Activated naive CD4-positive, alpha-beta T cell (primary cell): ENCODE measurements around the gene ZNF532.
"Not testable (repeated sequence)": the region's sequence is repeated elsewhere in the genome, so short reads cannot be mapped to it uniquely, and the experiment has no call there.

ENCODE experiments used
- DNase-seq, 4 experiments: peaks; one replicate each; lab custom pipeline; 2025; lab: John Stamatoyannopoulos, UW

ZNF532 gene

GRCh38 chr18:58898010-58898799, 33.5 kb downstream of the ZNF532 start:
- DNase-seq: no peak

GRCh38 chr18:58900015-58900649, 35.5 kb downstream of the ZNF532 start:
- no peak for DNase-seq

GRCh38 chr18:58901143-58901542, 36.5 kb downstream of the ZNF532 start:
- DNase-seq: no peak

GRCh38 chr18:58901783-58902182, 37.1 kb downstream of the ZNF532 start:
- DNase-seq: no peak

- DNase-seq: no peak
Measured at GRCh38 chr18:58902961-58903360, 38.3 kb downstream of the ZNF532 start.

GRCh38 chr18:58903533-58903932, 38.9 kb downstream of the ZNF532 start:
- no peak for DNase-seq

GRCh38 chr18:58905777-58906428, 41.2 kb downstream of the ZNF532 start:
- no peak for DNase-seq

GRCh38 chr18:58908006-58908405, 43.3 kb downstream of the ZNF532 start:
- DNase-seq: no peak

GRCh38 chr18:58909521-58909920, 44.8 kb downstream of the ZNF532 start:
- no peak for DNase-seq

- DNase-seq: no peak
Measured at GRCh38 chr18:58911241-58911640, 46.6 kb downstream of the ZNF532 start.

GRCh38 chr18:58911766-58912165, 47.1 kb downstream of the ZNF532 start:
- DNase-seq: no peak

GRCh38 chr18:58915006-58915799, 50.5 kb downstream of the ZNF532 start:
- DNase-seq: no peak

GRCh38 chr18:58915995-58916394, 51.3 kb downstream of the ZNF532 start:
- no peak for DNase-seq

GRCh38 chr18:58919934-58920333, 55.3 kb downstream of the ZNF532 start:
- not testable (repeated sequence) for DNase-seq

GRCh38 chr18:58922995-58923394, 58.3 kb downstream of the ZNF532 start:
- DNase-seq: no peak

GRCh38 chr18:58924473-58924872, 59.8 kb downstream of the ZNF532 start:
- no peak for DNase-seq

GRCh38 chr18:58927659-58928058, 63.0 kb downstream of the ZNF532 start:
- no peak for DNase-seq

- DNase-seq: no peak
Measured at GRCh38 chr18:58928386-58928785, 63.7 kb downstream of the ZNF532 start.

GRCh38 chr18:58929206-58929605, 64.5 kb downstream of the ZNF532 start:
- no peak for DNase-seq

GRCh38 chr18:58934356-58934755, 69.7 kb downstream of the ZNF532 start:
- no peak for DNase-seq

GRCh38 chr18:58934933-58935577, 70.4 kb downstream of the ZNF532 start:
- no peak for DNase-seq
